Motor neuron (in vitro differentiated cells): Measurements from ENCODE around the gene PPP2R5D. TPM values are rescaled to one million over a fixed set of nuclear protein-coding genes. Genes with fewer than 3 reads are reported as not detected.

Source experiments
- ATAC-seq, 8 experiments: fragments of 200-7000 bp; cut with Tn5 transposase; replicated peaks in 6 of 8; 2 replicates each; pipeline ENCODE4 v1.8.0; 2021; ENCODE audit warnings: mild to moderate bottlenecking in 8 of 8, moderate library complexity in 8 of 8
- H3K27ac ChIP-seq, 2 donors: fragments of 250-450 bp; sonication (Bioruptor Pico); 2 replicates each; pipeline ENCODE4 v1.9.0; 2021; ENCODE audit warnings: antibody characterized with exemption in 2 of 2, mild to moderate bottlenecking in 2 of 2, moderate library complexity in 1 of 2
- H3K4me1 ChIP-seq, 2 donors: fragments of 250-450 bp; sonication (Bioruptor Pico); replicated peaks in 1 of 2; 2 replicates each; pipeline ENCODE4 v1.6.1; 2021; ENCODE audit warnings: antibody characterized with exemption in 2 of 2, mild to moderate bottlenecking in 2 of 2, moderate library complexity in 1 of 2
- H3K4me3 ChIP-seq, 5 donors: fragments of 250-450 bp; sonication (Bioruptor Pico); 2 replicates each; pipeline ENCODE4 v1.9.0; 2021; ENCODE audit warnings: antibody characterized with exemption in 5 of 5, mild to moderate bottlenecking in 5 of 5, moderate library complexity in 4 of 5
- WGBS, 10 experiments: fragments of 450-650 bp; shearing (Covaris generic); methylation state at CpG; one replicate each; pipeline ENCODE4 v1.0.0; 2022; 5-methylcytosine and 5-hydroxymethylcytosine counted together
- in situ Hi-C, 9 experiments: fragments of 400-800 bp; cut with MboI; loops; one replicate each; pipeline ENCODE4 v1.15.0; 2021; ENCODE audit warnings: low sequenced_read_pairs in 9 of 9, low pct_unique_long_range_greater_than_20kb in 2 of 9; ENCODE audit not compliant: unreplicated experiment in 9 of 9
- total RNA-seq, 8 experiments: library from RNA; unstranded; fragments of 300-600 nt; gene quantifications; 2 replicates each; pipeline versions ENCODE4 v1.2.3 to v1.2.4, GENCODE V29; 2022

The PPP2R5D gene
- total RNA-seq, 8 experiments from 2014 or later, result 18.4 to 40.4 (median 29.4) TPM

- H3K27ac ChIP-seq, result peak overlapping the region; percentile 86 to 95
- peak overlapping the region; percentile 62 to 97 (median 80) for H3K4me3 ChIP-seq
- 8% methylated on average over 2 of the region's 15 CpGs; no CpG with 5 or more reads in 9 of the 10 experiments for WGBS, 10 experiments
- peak in 7 of 8 experiments; percentile 3 to 19 (median 9) for ATAC-seq
- in situ Hi-C loops, result no loop called here
- peaks cover 12 to 13% of the 10 kb centered on the region in 2 donors for H3K4me1 ChIP-seq
Measured at GRCh38 chr6:43060034-43060754, 75.8 kb downstream of the PPP2R5D start.

DNA sequence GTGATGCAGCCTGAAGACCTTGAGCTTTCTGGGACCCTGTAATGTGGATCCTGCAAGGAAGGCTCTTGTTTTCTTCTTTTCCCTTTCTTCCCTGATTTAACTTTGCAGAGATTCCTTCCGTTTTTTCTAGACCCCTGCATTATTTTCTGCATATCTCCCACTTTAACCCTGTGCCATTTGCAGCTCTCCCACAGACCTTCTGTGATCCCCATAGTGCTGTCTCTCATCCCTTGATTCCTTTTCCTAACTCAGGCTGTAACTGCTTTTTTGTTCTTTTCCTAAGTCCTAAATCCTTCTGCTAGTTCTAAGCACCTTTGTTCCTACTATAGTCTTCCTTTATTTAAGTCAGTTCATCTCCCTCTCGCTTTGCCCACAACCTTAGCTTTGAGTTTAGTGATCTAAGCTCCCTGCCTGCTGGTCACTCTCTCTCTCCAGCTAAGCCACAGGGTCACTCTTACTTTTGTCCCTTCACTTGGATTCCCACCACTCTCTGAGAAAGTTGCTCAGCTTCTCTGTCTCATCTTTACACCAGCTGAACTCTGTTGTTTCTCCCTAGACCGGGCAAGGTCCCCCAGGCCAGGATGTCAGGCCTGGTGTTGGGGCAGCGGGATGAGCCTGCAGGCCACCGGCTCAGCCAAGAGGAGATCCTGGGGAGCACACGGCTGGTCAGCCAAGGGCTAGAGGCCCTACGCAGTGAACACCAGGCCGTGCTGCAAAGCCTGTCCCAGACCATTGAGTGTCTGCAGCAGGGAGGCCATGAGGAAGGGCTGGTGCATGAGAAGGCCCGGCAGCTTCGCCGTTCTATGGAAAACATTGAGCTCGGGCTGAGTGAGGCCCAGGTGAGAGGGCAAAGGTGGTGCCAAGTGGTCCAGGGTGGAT lies 76.6 kb downstream of the PPP2R5D start:
- in situ Hi-C loops, result no loop called here
- peak overlapping the region; percentile 62 to 97 (median 80) for H3K4me3 ChIP-seq
- peaks cover 12 to 13% of the 10 kb centered on the region in 2 donors for H3K4me1 ChIP-seq
- H3K27ac ChIP-seq, result no peak overlapping the region
- ATAC-seq, result no peak
- 30 to 100% (median 64%) methylated on average over 1 to 8 of the region's 12 CpGs; no CpG with 5 or more reads in 1 of the 10 experiments for WGBS, 10 experiments

DNA sequence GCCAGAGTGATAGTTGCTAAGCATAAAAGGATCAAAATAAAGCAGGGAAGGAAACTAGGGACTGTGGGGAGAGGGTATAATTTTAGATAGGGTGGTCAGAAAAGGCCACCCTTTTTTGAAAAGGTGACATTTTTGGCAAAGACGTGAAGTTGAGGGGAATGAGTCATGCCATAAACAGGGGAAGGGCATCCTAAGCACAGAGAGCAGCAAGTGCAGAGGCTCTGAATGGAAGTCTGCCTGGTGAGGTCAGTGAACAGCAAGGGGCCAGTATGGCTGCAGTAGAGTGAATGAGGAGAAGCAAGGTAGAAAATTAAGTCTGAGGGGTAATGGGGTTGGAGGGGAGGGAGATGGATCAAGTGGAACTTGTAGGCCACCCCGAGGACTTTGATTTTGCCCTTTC lies 77.5 kb downstream of the PPP2R5D start:
- Histone ChIP-seq H3K4me1 (peaks cover 12 to 13% of the 10 kb centered on the region in 2 donors), H3K4me3 (no peak overlapping the region), H3K27ac (no peak overlapping the region)
- WGBS, 10 experiments, result 17 to 83% (median 49%) methylated on average over 1 to 2 of the region's 2 CpGs; no CpG with 5 or more reads in 2 of the 10 experiments
- in situ Hi-C loops, result no loop called here
- no peak for ATAC-seq

Other genes starting within 250 kb of the PPP2R5D start
- 10 to 100 TPM; 24.5 to 47.9 (median 34.5) TPM for gene TBCC, start 238.5 kb upstream of the PPP2R5D start, total RNA-seq
- gene BICRAL, start 202.5 kb upstream of the PPP2R5D start, total RNA-seq, result 10 to 100 TPM in 1 of 8 experiments, 1 to 10 TPM in 7; 4.0 to 10.4 (median 8.8) TPM
- 100 to 1,000 TPM in 5 of 8 experiments, 10 to 100 TPM in 3; 69.1 to 186 (median 109) TPM for gene RPL7L1, start 105.0 kb upstream of the PPP2R5D start, total RNA-seq
- under 1 TPM in 1 of 8 experiments, not detected in 7; 0.45 TPM for gene PTCRA, start 68.5 kb upstream of the PPP2R5D start, total RNA-seq
- gene CNPY3, start 55.1 kb upstream of the PPP2R5D start, total RNA-seq, result 10 to 100 TPM; 29.6 to 49.1 (median 33.4) TPM
- gene GNMT, start 23.8 kb upstream of the PPP2R5D start, total RNA-seq, result under 1 TPM in 6 of 8 experiments, not detected in 2; 0.11 to 0.62 (median 0.38) TPM
- gene PEX6, start 5.4 kb upstream of the PPP2R5D start, total RNA-seq, result 10 to 100 TPM in 7 of 8 experiments, 1 to 10 TPM in 1; 8.6 to 24.3 (median 18.0) TPM
- 100 to 1,000 TPM in 2 of 8 experiments, 10 to 100 TPM in 6; 47.7 to 111 (median 72.7) TPM for gene MEA1, start 29.4 kb downstream of the PPP2R5D start, total RNA-seq
- gene KLHDC3, start 29.7 kb downstream of the PPP2R5D start, total RNA-seq, result 100 to 1,000 TPM in 4 of 8 experiments, 10 to 100 TPM in 4; 63.1 to 135 (median 100) TPM
- gene RRP36, start 37.1 kb downstream of the PPP2R5D start, total RNA-seq, result 10 to 100 TPM; 44.1 to 85.0 (median 65.1) TPM
- gene CUL7, start 69.3 kb downstream of the PPP2R5D start, total RNA-seq, result 10 to 100 TPM; 14.4 to 33.7 (median 25.1) TPM
- 10 to 100 TPM; 25.0 to 81.6 (median 42.7) TPM for gene MRPL2, start 74.9 kb downstream of the PPP2R5D start, total RNA-seq
- gene KLC4, start 75.1 kb downstream of the PPP2R5D start, total RNA-seq, result 10 to 100 TPM; 18.7 to 57.3 (median 32.7) TPM
- gene PTK7, start 91.7 kb downstream of the PPP2R5D start, total RNA-seq, result 100 to 1,000 TPM in 3 of 8 experiments, 10 to 100 TPM in 5; 27.2 to 197 (median 48.3) TPM
- 10 to 100 TPM in 5 of 8 experiments, 1 to 10 TPM in 3; 8.5 to 25.9 (median 16.2) TPM for gene SRF, start 186.7 kb downstream of the PPP2R5D start, total RNA-seq
- gene CUL9, start 197.6 kb downstream of the PPP2R5D start, total RNA-seq, result 10 to 100 TPM; 15.3 to 70.3 (median 23.3) TPM
- 10 to 100 TPM; 15.3 to 73.6 (median 33.9) TPM for gene DNPH1, start 244.9 kb downstream of the PPP2R5D start, total RNA-seq